ENCODE data around the gene PIMREG.

The PIMREG gene

GRCh38 chr17:6461792-6462524 lies 17.7 kb downstream of the PIMREG start:
- DNase-seq (ENCODE audit: low read depth, low spot score), result no peak

- DNase-seq (ENCODE audit: low read depth, low spot score), result no peak
These were observed 18.4 kb downstream of the PIMREG start for GRCh38 chr17:6462692-6463091.

GRCh38 chr17:6463616-6464445 lies 19.6 kb downstream of the PIMREG start:
- DNase-seq (ENCODE audit: low read depth, low spot score), result no peak

- no peak for DNase-seq (ENCODE audit: low read depth, low spot score)
These were observed 20.3 kb downstream of the PIMREG start for GRCh38 chr17:6464446-6465041.

GRCh38 chr17:6465206-6466003 lies 21.1 kb downstream of the PIMREG start:
- DNase-seq (ENCODE audit: low read depth, low spot score), result no peak

- no peak for DNase-seq (ENCODE audit: low read depth, low spot score)
These were observed 23.3 kb downstream of the PIMREG start for GRCh38 chr17:6467567-6467966.

GRCh38 chr17:6468051-6468790 lies 24.0 kb downstream of the PIMREG start:
- DNase-seq (ENCODE audit: low read depth, low spot score), result no peak

- no peak for DNase-seq (ENCODE audit: low read depth, low spot score)
These were observed 26.0 kb downstream of the PIMREG start for GRCh38 chr17:6470146-6470718.

- DNase-seq (ENCODE audit: low read depth, low spot score), result no peak
These were observed 26.7 kb downstream of the PIMREG start for GRCh38 chr17:6470751-6471521.

GRCh38 chr17:6471531-6472465 lies 27.5 kb downstream of the PIMREG start:
- no peak for DNase-seq (ENCODE audit: low read depth, low spot score)

GRCh38 chr17:6472517-6472916 lies 28.3 kb downstream of the PIMREG start:
- no peak for DNase-seq (ENCODE audit: low read depth, low spot score)

GRCh38 chr17:6473128-6473767 lies 29.0 kb downstream of the PIMREG start:
- DNase-seq (ENCODE audit: low read depth, low spot score), result peak; percentile 33

GRCh38 chr17:6474376-6474775 lies 30.1 kb downstream of the PIMREG start:
- DNase-seq (ENCODE audit: low read depth, low spot score), result no peak

GRCh38 chr17:6474906-6475305 lies 30.7 kb downstream of the PIMREG start:
- no peak for DNase-seq (ENCODE audit: low read depth, low spot score)

- DNase-seq (ENCODE audit: low read depth, low spot score), result no peak
These were observed 31.2 kb downstream of the PIMREG start for GRCh38 chr17:6475411-6475810.

- no peak for DNase-seq (ENCODE audit: low read depth, low spot score)
These were observed 32.0 kb downstream of the PIMREG start for GRCh38 chr17:6476076-6476809.

GRCh38 chr17:6476810-6477179 lies 32.5 kb downstream of the PIMREG start:
- no peak for DNase-seq (ENCODE audit: low read depth, low spot score)
